GM23338 (cell line): ENCODE results near the gene SHANK1. TPM values are rescaled to one million over a fixed set of nuclear protein-coding genes. Genes with fewer than 3 reads are reported as not detected.

Experiments used
- ATAC-seq: fragments of 200-7000 bp; cut with Tn5 transposase; 3 replicates; pipeline ENCODE4 v1.9.1; 2020
- DNase-seq: peaks from one replicate; pipeline ENCODE4 v3.0.0-alpha.2; 2015; ENCODE audit warnings: low spot score
- H2AFZ ChIP-seq: fragments of 200-600 bp; sonication (generic); 2 replicates; pipeline ENCODE4 v1.8.0; 2016; ENCODE audit warnings: antibody characterized with exemption, mild to moderate bottlenecking, moderate library complexity
- H3F3A ChIP-seq: fragments of 200-600 bp; sonication (generic); replicated peaks from 2 replicates; pipeline ENCODE4 v1.8.0; 2017; ENCODE audit warnings: antibody characterized with exemption, mixed run types, low read depth
- H3K27ac ChIP-seq: fragments of 200-600 bp; sonication (generic); 2 replicates; pipeline ENCODE4 v1.6.1; 2016; ENCODE audit warnings: low read depth
- H3K27me3 ChIP-seq: fragments of 200-600 bp; sonication (generic); 2 replicates; pipeline ENCODE4 v1.8.0; 2016; ENCODE audit warnings: mild to moderate bottlenecking, mixed run types, moderate library complexity; ENCODE audit not compliant: insufficient read depth
- H3K36me3 ChIP-seq: fragments of 200-600 bp; sonication (generic); 2 replicates; pipeline ENCODE4 v1.8.0; 2016; ENCODE audit warnings: mild to moderate bottlenecking; ENCODE audit not compliant: insufficient read depth
- H3K4me1 ChIP-seq: fragments of 200-600 bp; sonication (generic); 2 replicates; pipeline ENCODE4 v1.8.0; 2016; ENCODE audit warnings: mild to moderate bottlenecking, moderate library complexity; ENCODE audit not compliant: insufficient read depth
- H3K4me2 ChIP-seq: fragments of 200-600 bp; sonication (generic); 2 replicates; pipeline ENCODE4 v1.7.1; 2017; ENCODE audit warnings: mixed run types
- H3K4me3 ChIP-seq: fragments of 200-600 bp; sonication (generic); 2 replicates; pipeline ENCODE4 v1.6.1; 2016; ENCODE audit warnings: mixed run types
- H3K79me2 ChIP-seq: fragments of 200-600 bp; sonication (generic); replicated peaks from 2 replicates; pipeline ENCODE4 v1.8.0; 2017; ENCODE audit warnings: mild to moderate bottlenecking; ENCODE audit not compliant: insufficient read depth
- H3K9me2 ChIP-seq: fragments of 200-600 bp; sonication (generic); 2 replicates; pipeline ENCODE4 v1.8.0; 2017; ENCODE audit not compliant: insufficient read depth
- H4K20me1 ChIP-seq: fragments of 200-600 bp; sonication (generic); replicated peaks from 2 replicates; pipeline ENCODE4 v1.8.0; 2017; ENCODE audit warnings: mild to moderate bottlenecking; ENCODE audit not compliant: insufficient read depth
- H3K27ac Mint-ChIP-seq: 2 replicates; pipeline ENCODE4 v1.8.0; 2020; ENCODE audit warnings: inconsistent platforms, mild to moderate bottlenecking, moderate library complexity, mixed read lengths
- H3K27me3 Mint-ChIP-seq: 3 replicates; pipeline ENCODE4 v1.8.0; 2022; ENCODE audit warnings: low read depth, mild to moderate bottlenecking, moderate library complexity, mixed read lengths, inconsistent platforms; ENCODE audit not compliant: insufficient read depth, poor library complexity
- H3K36me3 Mint-ChIP-seq: 3 replicates; pipeline ENCODE4 v1.8.0; 2021; ENCODE audit warnings: low read depth, mild to moderate bottlenecking, inconsistent platforms, moderate library complexity, mixed read lengths
- H3K4me1 Mint-ChIP-seq: 3 replicates; pipeline ENCODE4 v1.8.0; 2020; ENCODE audit warnings: mild to moderate bottlenecking, inconsistent platforms, mixed read lengths
- H3K4me3 Mint-ChIP-seq: 3 replicates; pipeline ENCODE4 v1.8.0; 2021; ENCODE audit warnings: moderate library complexity, mild to moderate bottlenecking, inconsistent platforms, mixed read lengths
- H3K9me3 Mint-ChIP-seq: 3 replicates; pipeline ENCODE4 v1.8.0; 2020; ENCODE audit warnings: moderate library complexity, mild to moderate bottlenecking, inconsistent platforms, mixed read lengths
- CREB1 ChIP-seq: fragments of 250-450 bp; sonication (Bioruptor Pico); IDR thresholded peaks from 2 replicates; pipeline ENCODE4 v1.5.0; 2020; ENCODE audit warnings: low read depth, mild to moderate bottlenecking, moderate library complexity
- CTCF ChIP-seq, 2 experiments: fragments of 200-600 bp in 1 of 2; sonication (generic) in 1 of 2; conservative IDR thresholded peaks; 2 replicates each; pipeline versions ENCODE4 v1.5.1 to v1.6.1; 2016 to 2017; ENCODE audit warnings: antibody characterized with exemption in 2 of 2, low read depth in 2 of 2, mild to moderate bottlenecking in 2 of 2, moderate library complexity in 1 of 2
- ETS1 ChIP-seq: IDR thresholded peaks from 2 replicates; pipeline ENCODE4 v1.6.1; 2016; ENCODE audit warnings: antibody characterized with exemption
- EZH2 ChIP-seq: fragments of 200-600 bp; sonication (generic); IDR thresholded peaks from one replicate; pipeline ENCODE4 v1.8.0; 2017; ENCODE audit warnings: antibody characterized with exemption, mild to moderate bottlenecking, low read depth; ENCODE audit not compliant: unreplicated experiment
- EZH2phosphoT487 ChIP-seq: fragments of 200-600 bp; sonication (generic); IDR thresholded peaks from one replicate; pipeline ENCODE4 v1.8.1; 2018; ENCODE audit warnings: antibody characterized with exemption; ENCODE audit not compliant: unreplicated experiment
- JUNB ChIP-seq: IDR thresholded peaks from one replicate; pipeline ENCODE4 v1.6.1; 2016; ENCODE audit warnings: antibody characterized with exemption; ENCODE audit not compliant: unreplicated experiment
- NANOG ChIP-seq: IDR thresholded peaks from 2 replicates; pipeline ENCODE4 v1.6.1; 2016; ENCODE audit warnings: antibody characterized with exemption, borderline replicate concordance
- POLR2AphosphoS5 ChIP-seq: IDR thresholded peaks from 2 replicates; pipeline ENCODE4 v1.6.1; 2016; ENCODE audit warnings: antibody characterized with exemption, low read depth
- REST ChIP-seq: IDR thresholded peaks from one replicate; pipeline ENCODE4 v1.6.1; 2018; ENCODE audit warnings: antibody characterized with exemption; ENCODE audit not compliant: unreplicated experiment
- STAT1 ChIP-seq: IDR thresholded peaks from one replicate; pipeline ENCODE4 v1.6.1; 2016; ENCODE audit warnings: antibody characterized with exemption; ENCODE audit not compliant: unreplicated experiment
- ZNF114 ChIP-seq: fragments of 250-450 bp; sonication (Bioruptor Pico); IDR thresholded peaks from 2 replicates; pipeline ENCODE4 v1.5.0; 2020; ENCODE audit warnings: mild to moderate bottlenecking, moderate library complexity
- ZNF331 ChIP-seq: fragments of 250-450 bp; sonication (Bioruptor Pico); IDR thresholded peaks from 2 replicates; pipeline ENCODE4 v1.5.0; 2020; ENCODE audit warnings: low read depth, mild to moderate bottlenecking, moderate library complexity
- ZNF462 ChIP-seq: fragments of 250-450 bp; sonication (Bioruptor Pico); IDR thresholded peaks from 2 replicates; pipeline ENCODE4 v1.5.0; 2020; ENCODE audit warnings: mild to moderate bottlenecking, moderate library complexity
- polyA plus RNA-seq: library from polyadenylated mRNA; unstranded; fragments of >200 nt; fragmentation: Nextera tagmentation; extraction: Ambion mirVana; gene quantifications from 2 replicates; pipeline ENCODE4 v1.2.1, GENCODE V29; 2016
- total RNA-seq: library from RNA; depleted of rRNA; stranded (reverse); fragments of >200 nt; shearing (Covaris generic); gene quantifications from 2 replicates; pipeline ENCODE4 v1.2.3, GENCODE V29; 2014

SHANK1 gene
- total and polyA plus RNA-seq, 2 experiments from 2014 or later, result 0.23 to 4.1 TPM

GRCh38 chr19:50768277-50768676 lies 48.7 kb upstream of the SHANK1 start:
- Mint-ChIP-seq H3K27me3 (peaks cover 1% of the 10 kb centered on the region), H3K36me3 (peaks cover 26% of the 10 kb centered on the region), H3K4me3 (no peak overlapping the region), H3K9me3 (peaks cover 95% of the 10 kb centered on the region), H3K27ac (no peak overlapping the region), H3K4me1 (no peaks in the 10 kb centered on the region; the same call in 2 of the 3 replicates)
- DNase-seq (no peak), ATAC-seq (no peak)
- Histone ChIP-seq H3K27me3 (no peaks in the 10 kb centered on the region), H3K4me3 (no peak overlapping the region), H3K36me3 (no peaks in the 10 kb centered on the region), H2AFZ (no peak overlapping the region), H3K27ac (no peak overlapping the region), H3K9me2 (no peaks in the 10 kb centered on the region), H3K4me1 (no peaks in the 10 kb centered on the region), H3K4me2 (no peak overlapping the region), H3K79me2 (no peaks in the 10 kb centered on the region), H4K20me1 (no peaks in the 10 kb centered on the region), H3F3A (no peaks in the 10 kb centered on the region)
- TF ChIP-seq CTCF (conservative IDR thresholded peaks at IDR 0.05; ENCODE audit: low read depth in 2 of 2) (no peak), EZH2 (no peak), NANOG (no peak), ZNF462 (CRISPR knock-in tag) (no peak), CREB1 (no peak), ETS1 (no peak), ZNF114 (CRISPR knock-in tag) (no peak), JUNB (no peak), REST (no peak), POLR2AphosphoS5 (no peak), ZNF331 (no peak), EZH2phosphoT487 (no peak), STAT1 (no peak)
